ENCODE data around the gene PSMD8.
"Not testable (repeated sequence)": the region's sequence is repeated elsewhere in the genome, so short reads cannot be mapped to it uniquely, and the experiment has no call there.

The PSMD8 gene

GRCh38 chr19:38374332-38375097 lies at the start of gene PSMD8:
PSMD8 (plus strand) TSS chr19:38374571; CDS start chr19:38374602, 31 bp downstream.
- peak; percentile 97 for DNase-seq (ENCODE audit: low read depth)

GRCh38 chr19:38326591-38326990 lies 47.8 kb upstream of the PSMD8 start:
- no peak for DNase-seq (ENCODE audit: low read depth)

- no peak for DNase-seq (ENCODE audit: low read depth)
Measured at GRCh38 chr19:38329651-38330050, 44.7 kb upstream of the PSMD8 start.

- DNase-seq (ENCODE audit: low read depth) = no peak
Measured at GRCh38 chr19:38331728-38332127, 42.6 kb upstream of the PSMD8 start.

- no peak for DNase-seq (ENCODE audit: low read depth)
Measured at GRCh38 chr19:38333245-38333644, 41.1 kb upstream of the PSMD8 start.

GRCh38 chr19:38335949-38336637 lies 38.3 kb upstream of the PSMD8 start:
- DNase-seq (ENCODE audit: low read depth) = peak; percentile 93

GRCh38 chr19:38336638-38337359 lies 37.6 kb upstream of the PSMD8 start:
- peak; percentile 95 for DNase-seq (ENCODE audit: low read depth)

GRCh38 chr19:38337360-38337653 lies 37.1 kb upstream of the PSMD8 start:
- DNase-seq (ENCODE audit: low read depth) = no peak

- not testable (repeated sequence) for DNase-seq (ENCODE audit: low read depth)
Measured at GRCh38 chr19:38339011-38339410, 35.4 kb upstream of the PSMD8 start.

- no peak for DNase-seq (ENCODE audit: low read depth)
Measured at GRCh38 chr19:38340927-38341326, 33.4 kb upstream of the PSMD8 start.

- DNase-seq (ENCODE audit: low read depth) = no peak
Measured at GRCh38 chr19:38346837-38347236, 27.5 kb upstream of the PSMD8 start.

- DNase-seq (ENCODE audit: low read depth) = no peak
Measured at GRCh38 chr19:38350883-38351282, 23.5 kb upstream of the PSMD8 start.

GRCh38 chr19:38351865-38352395 lies 22.4 kb upstream of the PSMD8 start:
- no peak for DNase-seq (ENCODE audit: low read depth)

- no peak for DNase-seq (ENCODE audit: low read depth)
Measured at GRCh38 chr19:38352611-38353010, 21.8 kb upstream of the PSMD8 start.

GRCh38 chr19:38355728-38356725 lies 18.3 kb upstream of the PSMD8 start:
- no peak for DNase-seq (ENCODE audit: low read depth)

GRCh38 chr19:38358071-38358470 lies 16.3 kb upstream of the PSMD8 start:
- no peak for DNase-seq (ENCODE audit: low read depth)

- no peak for DNase-seq (ENCODE audit: low read depth)
Measured at GRCh38 chr19:38359242-38360021, 14.9 kb upstream of the PSMD8 start.

- no peak for DNase-seq (ENCODE audit: low read depth)
Measured at GRCh38 chr19:38360351-38360750, 14.0 kb upstream of the PSMD8 start.

GRCh38 chr19:38360839-38361631 lies 13.3 kb upstream of the PSMD8 start:
- no peak for DNase-seq (ENCODE audit: low read depth)

GRCh38 chr19:38361633-38362075 lies 12.7 kb upstream of the PSMD8 start:
- DNase-seq (ENCODE audit: low read depth) = peak; percentile 31
